GM12878 (cell line): ENCODE results near the gene PLXNC1. TPM values are rescaled to one million over a fixed set of nuclear protein-coding genes. Genes with fewer than 3 reads are reported as not detected.
A peak's percentile ranks its signal among the peaks of the same experiment; 100 is the strongest.

Experiments
- ATAC-seq: fragments of 200-7000 bp; cut with Tn5 transposase; 3 replicates; pipeline ENCODE4 v1.9.1; 2020; ENCODE audit warnings: mild to moderate bottlenecking, moderate library complexity
- BruUV-seq: library from RNA; stranded (reverse); fragments of 400-500 nt; replicated peaks from 2 replicates; lab custom pipeline; 2021; lab: Mats Ljungman, UMichigan
- CTCF ChIA-PET: fragments of 300-600 bp; sonication (Branson Sonifier 250); formaldehyde crosslinking; extraction: SDS; loops from one replicate; lab custom pipeline; 2021; ENCODE audit warnings: inconsistent platforms; lab: Yijun Ruan, JAX
- POLR2A ChIA-PET: fragments of 350-600 bp; formaldehyde crosslinking; extraction: SDS; loops from one replicate; lab custom pipeline; 2021; ENCODE audit warnings: inconsistent platforms; lab: Charles Lee
- RAD21 ChIA-PET: fragments of 300-600 bp; sonication (Branson Sonifier 250); formaldehyde crosslinking; loops from one replicate; lab custom pipeline; 2023; ENCODE audit warnings: antibody characterized with exemption; ENCODE audit not compliant: unreplicated experiment; lab: Charles Lee
- SMC1A ChIA-PET: fragments of 300-600 bp; sonication (Branson Sonifier 250); formaldehyde crosslinking; loops from one replicate; lab custom pipeline; 2023; ENCODE audit not compliant: unreplicated experiment, uncharacterized antibody; lab: Charles Lee
- DNase-seq: peaks from one replicate; pipeline ENCODE4 v3.0.0-alpha.2; 2011; ENCODE audit warnings: low read depth, low spot score
- FAIRE-seq: peaks from 3 replicates; lab custom pipeline; 2011; peaks lifted over from hg19 to GRCh38; lab: Jason Lieb, UNC
- H2AFZ ChIP-seq: 2 replicates; pipeline ENCODE4 v1.6.0; 2011; ENCODE audit warnings: low read depth, low read length, control low read depth; ENCODE audit not compliant: control insufficient read depth
- H3K27ac ChIP-seq: 2 replicates; pipeline ENCODE4 v1.5.1; 2011; ENCODE audit warnings: control low read depth; ENCODE audit not compliant: control insufficient read depth, insufficient read depth
- H3K27me3 ChIP-seq, 2 experiments: replicated peaks in 1 of 2; 2 replicates each; pipeline versions ENCODE4 v1.6.0 to v1.6.1; 2011; ENCODE audit warnings: low read length in 1 of 2; ENCODE audit not compliant: control insufficient read depth in 2 of 2, insufficient read depth in 2 of 2
- H3K36me3 ChIP-seq, 2 experiments: 2 replicates each; pipeline ENCODE4 v1.5.1; 2011; ENCODE audit warnings: low read length in 1 of 2; ENCODE audit not compliant: control insufficient read depth in 2 of 2, insufficient read depth in 2 of 2
- H3K4me1 ChIP-seq: 2 replicates; pipeline ENCODE4 v1.6.1; 2011; ENCODE audit warnings: mild to moderate bottlenecking, low read length, moderate library complexity, mixed read lengths; ENCODE audit not compliant: control insufficient read depth, insufficient read depth
- H3K4me2 ChIP-seq: 2 replicates; pipeline ENCODE4 v1.6.0; 2011; ENCODE audit warnings: control low read depth; ENCODE audit not compliant: control insufficient read depth, insufficient read depth
- H3K4me3 ChIP-seq: fragments of 200-600 bp; sonication (generic); 2 replicates; pipeline ENCODE4 v1.5.1; 2016
- H3K79me2 ChIP-seq: 2 replicates; pipeline ENCODE4 v1.6.0; 2011; ENCODE audit warnings: low read length; ENCODE audit not compliant: control insufficient read depth, insufficient read depth
- H3K9ac ChIP-seq: 2 replicates; pipeline ENCODE4 v1.8.0; 2011; ENCODE audit warnings: low read length, control low read depth, mixed read lengths; ENCODE audit not compliant: control insufficient read depth, insufficient read depth
- H3K9me3 ChIP-seq: replicated peaks from 3 replicates; pipeline ENCODE4 v1.5.1; 2011; ENCODE audit warnings: mild to moderate bottlenecking, low read length; ENCODE audit not compliant: control insufficient read depth, insufficient read depth
- H4K20me1 ChIP-seq: 2 replicates; pipeline ENCODE4 v1.6.0; 2011; ENCODE audit not compliant: control insufficient read depth, insufficient read depth
- CBX5 ChIP-seq: sonication (generic); IDR thresholded peaks from 2 replicates; pipeline ENCODE4 v1.6.1; 2016; ENCODE audit warnings: low read depth, moderate library complexity, mild to moderate bottlenecking, inconsistent platforms
- EED ChIP-seq: sonication (generic); IDR thresholded peaks from 2 replicates; pipeline ENCODE4 v1.6.1; 2016; ENCODE audit warnings: antibody characterized with exemption, low read depth
- GATAD2B ChIP-seq: fragments of 450-650 bp; conservative IDR thresholded peaks from 2 replicates; pipeline ENCODE4 v1.6.1; 2017; ENCODE audit warnings: low read depth, mild to moderate bottlenecking, moderate library complexity
- NR2C2 ChIP-seq: IDR thresholded peaks from 2 replicates; pipeline ENCODE4 v1.6.1; 2011; ENCODE audit warnings: borderline replicate concordance, low read depth; ENCODE audit not compliant: control insufficient read depth, insufficient read length
- RB1 ChIP-seq: fragments of 450-650 bp; formaldehyde crosslinking; IDR thresholded peaks from 2 replicates; pipeline ENCODE4 v1.6.1; 2017; ENCODE audit warnings: mild to moderate bottlenecking, borderline replicate concordance
- TBL1XR1 ChIP-seq: IDR thresholded peaks from 2 replicates; pipeline ENCODE4 v1.6.1; 2012; ENCODE audit warnings: low read depth, low read length, improper control_type of control experiment
- ZNF687 ChIP-seq: fragments of 450-650 bp; IDR thresholded peaks from 2 replicates; pipeline ENCODE4 v1.6.1; 2017; ENCODE audit warnings: mild to moderate bottlenecking, moderate library complexity
- WGBS: methylation state at CpG from one replicate; pipeline ENCODE4 v1.1.6; 2016; ENCODE audit warnings: low lambda C conversion rate; ENCODE audit not compliant: insufficient replicate concordance, insufficient coverage; ENCODE audit errors: missing lambda C conversion rate; 5-methylcytosine and 5-hydroxymethylcytosine counted together
- in situ Hi-C: fragments of 300-500 bp; cut with MboI; formaldehyde crosslinking; loops from 9 replicates; pipeline ENCODE4 v1.14.3; 2018; ENCODE audit warnings: mixed read lengths
- intact Hi-C: fragments of 100-400 bp; cut with micrococcal nuclease; formaldehyde crosslinking; loops from one replicate; pipeline ENCODE4 v1.14.2; 2022; ENCODE audit not compliant: unreplicated experiment
- polyA plus RNA-seq, 11 experiments: library from polyadenylated mRNA; depleted of rRNA in 4 of 11; unstranded in 6 of 11; stranded (reverse) in 5 of 11; fragments of >200 nt; fragmentation: Nextera tagmentation in 4 of 11; fragmentation: Illumina TruSeq in 1 of 11; extraction: Ambion mirVana in 4 of 11; extraction: Trizol in 1 of 11; gene quantifications; 1 replicate in 1 of 11; 2 replicates in 10 of 11; pipeline versions ENCODE4 v1.2.1 to v1.2.3, GENCODE V29; 2011 to 2016; ENCODE audit warnings: inconsistent platforms in 2 of 11, missing spikeins in 2 of 11, low read depth in 1 of 11
- total RNA-seq, 4 experiments: library from RNA; depleted of rRNA in 3 of 4; stranded (reverse); fragments of >200 nt in 3 of 4; fragmentation: Illumina TruSeq in 1 of 4; extraction: Trizol in 1 of 4; gene quantifications; 2 replicates each; pipeline versions ENCODE4 v1.2.1 to v1.2.3, GENCODE V29; 2013 to 2021

The PLXNC1 gene
- total and polyA plus RNA-seq, 10 of the 15 experiments (the other 5 are each of a cell fraction or from before 2014, with no cell fraction given), result 5.2 to 41.2 (median 24.6) TPM

DNA sequence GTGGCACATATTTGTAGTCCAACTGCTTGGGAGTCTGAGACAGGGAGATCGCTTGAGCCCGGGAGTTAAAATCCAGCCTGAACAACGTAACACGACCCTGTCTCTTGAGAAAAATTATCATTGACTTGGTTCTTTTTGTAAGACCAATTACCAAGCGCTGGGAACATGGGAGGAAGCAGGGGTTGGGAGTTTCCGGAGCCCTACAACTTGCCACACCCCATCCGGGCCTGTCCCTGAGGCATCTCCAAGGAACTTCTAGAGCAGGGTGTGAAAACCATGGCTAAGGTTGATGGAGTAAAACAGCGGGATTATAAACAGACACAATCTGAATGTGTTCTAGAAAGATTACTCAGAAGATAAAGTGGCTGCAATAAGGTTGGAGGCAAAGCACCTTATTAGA is 10.3 kb downstream of the PLXNC1 start:
- Histone ChIP-seq H3K36me3 (no peaks in the 10 kb centered on the region; a peak in 1 of 4 replicates), H3K9me3 (no peaks in the 10 kb centered on the region; the same call in 2 of the 3 replicates), H3K4me1 (peaks cover 21% of the 10 kb centered on the region), H3K79me2 (peaks cover 84% of the 10 kb centered on the region), H4K20me1 (no peaks in the 10 kb centered on the region), H3K9ac (peak overlapping the region; percentile 53), H3K4me3 (peak overlapping the region; percentile 54; the same call in 1 of the 2 replicates), H3K27ac (peak overlapping the region; percentile 83), H3K4me2 (peak overlapping the region; percentile 81), H2AFZ (peak overlapping the region; percentile 15; the same call in 1 of the 2 replicates), H3K27me3 (no peaks in the 10 kb centered on the region)
- in situ Hi-C loops, result no loop called here
- no peak for TF ChIP-seq GATAD2B
- no peak for TF ChIP-seq RB1
- TF ChIP-seq TBL1XR1, result no peak
- no peak for TF ChIP-seq CBX5
- no peak for TF ChIP-seq NR2C2
- no peak for TF ChIP-seq ZNF687
- TF ChIP-seq EED, result no peak
- BruUV-seq, result no TSS peak
- ATAC-seq (no peak), FAIRE-seq (no peak), DNase-seq (no peak)
- intact Hi-C loops, result no loop called here
- RAD21 ChIA-PET, result interaction anchor here (0.8 to 6.0 kb wide), 13 partner anchors 9 to 364 kb away, joined by 3 to 60 read pairs (median 5); partner anchors contain the start of gene PLXNC1
- WGBS, result 74% methylated on average over 8 of the region's 8 CpGs
- CTCF ChIA-PET, result interaction anchor here (0.5 to 1.8 kb wide), 7 partner anchors 15 to 296 kb away, joined by 3 to 7 read pairs (median 4); no protein-coding TSS in a partner anchor
- SMC1A ChIA-PET, result interaction anchor here (0.6 to 21.2 kb wide), 8 partner anchors 15 to 246 kb away, joined by 3 to 367 read pairs (median 5); no protein-coding TSS in a partner anchor
- POLR2A ChIA-PET, result interaction anchor here (1.0 to 1.8 kb wide), 8 partner anchors 8 to 300 kb away, joined by 3 to 11 read pairs (median 4); no protein-coding TSS in a partner anchor
